ENCODE results near the gene LACC1.

LACC1 gene

DNA sequence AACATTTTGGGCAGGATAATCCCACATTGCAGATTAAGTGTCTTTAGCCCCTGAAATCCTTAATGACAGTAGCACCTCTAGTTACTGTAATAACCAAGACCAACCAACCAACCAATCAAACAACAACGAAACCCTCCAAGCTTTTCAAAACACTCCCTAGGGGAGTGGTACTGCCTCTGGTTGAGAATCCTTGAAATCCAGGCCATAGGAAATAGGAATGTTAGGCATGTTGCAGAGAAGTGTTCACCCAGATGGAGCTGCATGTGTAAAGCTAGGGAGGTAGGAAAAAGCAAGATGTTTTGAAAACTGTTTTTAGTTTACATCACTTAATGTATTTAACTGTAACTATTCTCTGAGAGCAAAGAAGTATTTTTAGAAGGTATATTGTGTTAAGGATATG lies 4.5 kb downstream of the LACC1 start:
- DNase-seq (ENCODE audit: low spot score): no peak

DNA sequence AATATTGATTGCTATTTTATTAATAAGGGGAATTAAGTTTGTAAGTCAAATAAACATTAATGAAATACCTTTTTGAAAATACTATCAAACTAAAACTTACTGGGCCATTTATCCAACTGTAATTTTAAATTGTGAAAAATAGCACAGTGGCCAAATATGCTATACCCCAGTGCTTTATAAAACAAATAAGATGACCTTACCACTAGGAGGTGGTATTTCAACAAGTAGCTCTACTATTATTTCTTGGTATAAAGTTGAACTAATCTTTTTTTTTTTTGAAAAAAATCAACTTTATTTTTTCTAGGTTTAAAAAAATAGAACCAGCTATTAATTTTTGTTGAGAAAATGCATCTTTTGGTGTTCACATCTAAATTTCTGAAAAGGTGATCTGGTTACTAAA lies 14.7 kb downstream of the LACC1 start:
- DNase-seq (ENCODE audit: low spot score): no peak

- DNase-seq (ENCODE audit: low spot score): no peak
Observed at GRCh38 chr13:43895940-43896339, 16.2 kb downstream of the LACC1 start.

GRCh38 chr13:43905435-43906031 lies 25.8 kb downstream of the LACC1 start:
- peak; percentile 50 for DNase-seq (ENCODE audit: low spot score)

GRCh38 chr13:43908156-43909126 lies 28.7 kb downstream of the LACC1 start:
- peak; percentile 28 for DNase-seq (ENCODE audit: low spot score)

DNA sequence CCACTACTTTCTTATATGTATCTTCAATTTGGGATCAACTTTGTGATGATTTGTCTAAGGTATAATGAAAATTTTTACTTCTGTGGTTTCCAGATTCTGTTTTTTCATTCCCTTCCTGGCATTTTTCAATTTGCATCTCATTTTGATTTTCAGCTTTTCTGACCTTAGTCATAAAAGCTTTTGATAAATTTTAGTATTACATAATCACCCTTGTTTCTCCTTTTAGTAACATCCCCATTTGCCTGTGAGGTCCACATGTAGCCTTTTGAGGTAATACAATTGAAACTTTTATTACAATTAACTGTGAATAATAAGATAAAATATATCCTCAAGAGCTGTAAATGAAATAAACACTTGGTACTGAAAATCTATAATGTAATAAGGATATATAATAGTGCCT lies 31.2 kb downstream of the LACC1 start:
- DNase-seq (ENCODE audit: low spot score): no peak

GRCh38 chr13:43911278-43911677 lies 31.6 kb downstream of the LACC1 start:
- DNase-seq (ENCODE audit: low spot score): no peak

- DNase-seq (ENCODE audit: low spot score): no peak
Observed at GRCh38 chr13:43911871-43912270, 32.2 kb downstream of the LACC1 start.

GRCh38 chr13:43915451-43915850 lies 35.7 kb downstream of the LACC1 start:
- DNase-seq (ENCODE audit: low spot score): peak; percentile 55

- no peak for DNase-seq (ENCODE audit: low spot score)
Observed at GRCh38 chr13:43916828-43917227, 37.1 kb downstream of the LACC1 start.

DNA sequence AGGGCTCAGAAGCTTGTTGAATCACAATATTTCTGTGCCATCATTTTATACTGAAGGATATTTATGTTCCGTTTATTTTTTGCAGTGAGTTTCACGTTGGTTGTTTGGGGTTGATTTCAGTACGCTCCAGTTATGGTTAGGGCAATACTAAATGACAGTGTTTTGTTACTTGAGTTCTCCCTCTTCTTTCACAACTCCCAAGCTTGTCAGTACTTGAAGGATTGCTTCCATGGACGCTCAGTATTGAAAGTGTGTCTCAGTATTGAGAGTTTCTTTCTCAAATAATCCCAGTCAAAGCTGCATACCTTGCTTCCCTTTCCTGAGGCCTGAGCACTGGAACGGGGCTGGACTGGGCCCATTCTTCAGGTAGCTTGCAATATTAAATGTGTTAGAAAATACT lies 38.9 kb downstream of the LACC1 start:
- DNase-seq (ENCODE audit: low spot score): no peak

DNA sequence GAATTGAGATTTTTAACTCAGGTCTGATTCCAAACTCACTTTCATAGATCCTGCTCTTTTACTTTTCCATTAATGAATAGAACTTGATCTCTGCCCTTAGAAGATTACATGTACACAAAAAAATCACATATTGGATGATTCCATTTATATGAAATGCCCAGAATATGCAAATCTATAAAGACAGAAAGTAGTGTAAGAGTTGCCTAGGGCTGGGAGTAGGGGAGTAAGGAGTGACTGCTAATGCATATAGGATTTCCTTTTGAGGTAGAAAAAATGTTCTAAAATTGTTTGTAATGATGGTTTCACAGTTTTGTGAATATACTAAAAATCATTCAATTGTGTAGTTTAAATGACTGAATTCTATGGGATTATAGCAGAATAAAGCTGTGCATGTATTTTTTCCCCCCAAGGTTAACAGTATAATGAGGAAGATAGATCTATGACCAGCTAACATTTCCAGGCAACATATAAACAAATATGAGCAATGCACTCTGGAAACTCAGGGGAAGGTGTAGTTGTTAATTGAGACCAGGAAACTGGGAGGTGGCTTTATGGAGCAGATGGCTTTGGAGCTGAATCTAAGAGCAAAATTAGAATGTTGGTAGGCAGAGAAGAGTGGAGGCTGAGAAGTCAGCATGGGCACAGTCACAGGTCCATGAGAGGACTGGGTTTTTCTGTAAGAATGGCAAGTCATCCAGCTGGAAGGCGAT lies 41.4 kb downstream of the LACC1 start:
- DNase-seq (ENCODE audit: low spot score): no peak

DNA sequence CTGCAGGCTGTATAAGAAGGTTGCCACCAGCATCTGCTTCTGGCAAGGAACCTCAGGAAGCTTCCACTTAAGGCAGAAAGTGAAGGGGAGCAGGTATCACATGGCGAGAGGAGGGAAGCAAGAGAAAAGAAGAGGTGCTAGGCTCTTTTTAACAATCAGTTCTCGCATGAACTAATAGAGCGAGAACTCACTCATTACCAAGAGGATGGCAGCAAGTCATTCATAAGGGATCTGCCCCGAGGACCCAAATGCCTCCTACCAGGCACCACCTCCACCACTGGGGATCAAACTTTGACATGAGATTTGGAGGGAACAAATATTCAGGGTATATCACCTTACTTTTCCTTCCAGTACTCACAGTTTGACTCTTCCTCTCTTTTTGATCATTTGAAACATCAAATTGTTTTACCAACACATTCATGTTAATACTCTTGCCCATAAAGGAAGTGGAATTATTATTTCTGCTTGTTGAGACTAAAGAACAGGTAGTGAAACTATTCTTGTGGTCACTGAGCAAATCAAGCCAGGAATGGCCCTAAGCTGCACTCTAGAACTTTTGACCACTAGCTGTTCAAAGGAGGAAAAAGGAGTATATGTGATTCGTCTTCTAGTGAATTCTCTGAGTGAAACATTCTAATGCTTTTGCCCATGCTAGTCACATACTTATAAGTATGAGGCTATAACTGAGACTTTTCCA lies 45.0 kb downstream of the LACC1 start:
- no peak for DNase-seq (ENCODE audit: low spot score)

GRCh38 chr13:43929947-43930346 lies 50.2 kb downstream of the LACC1 start:
- DNase-seq (ENCODE audit: low spot score): no peak

DNA sequence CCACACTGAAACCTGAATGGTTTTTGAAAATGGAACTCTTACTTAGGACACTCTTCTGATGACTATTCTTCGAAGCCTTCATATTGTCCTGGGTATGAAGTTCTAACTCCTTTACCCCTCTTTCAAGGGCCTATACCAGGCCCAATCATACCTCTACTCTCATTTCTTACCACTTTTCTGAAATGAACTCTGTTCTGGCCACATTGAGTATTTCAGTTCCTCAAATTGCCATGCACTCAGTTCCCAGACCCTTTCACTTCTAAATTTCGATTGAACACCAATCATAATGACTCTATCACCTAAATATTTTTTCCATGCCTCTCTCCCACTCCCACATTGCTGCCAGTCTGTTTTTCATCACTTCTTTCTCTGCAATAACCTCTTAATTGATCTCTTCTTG lies 53.7 kb downstream of the LACC1 start:
- no peak for DNase-seq (ENCODE audit: low spot score)

DNA sequence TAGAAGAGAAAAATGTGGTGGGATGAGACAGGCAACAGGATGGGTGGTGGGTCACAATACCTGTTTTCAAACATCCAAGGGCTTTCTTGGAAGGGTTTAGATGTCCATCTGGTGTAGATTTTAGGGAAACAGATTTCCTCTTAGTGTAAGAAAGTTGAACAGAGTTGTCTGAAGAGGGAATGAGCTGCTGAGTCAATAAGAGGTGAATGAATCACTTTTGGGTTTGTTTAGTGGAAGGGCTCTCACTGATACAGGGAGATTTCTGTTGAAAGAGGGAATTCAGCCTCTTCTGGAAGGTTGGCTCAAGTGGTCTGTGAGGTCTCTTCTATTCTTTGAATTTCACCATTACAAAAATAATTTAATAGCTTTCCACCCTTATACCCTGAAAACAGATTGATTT lies 54.6 kb downstream of the LACC1 start:
- peak; percentile 20 for DNase-seq (ENCODE audit: low spot score)

- peak; percentile 66 for DNase-seq (ENCODE audit: low spot score)
Observed at GRCh38 chr13:43935878-43936277, 56.2 kb downstream of the LACC1 start.

- DNase-seq (ENCODE audit: low spot score): peak; percentile 6
Observed at GRCh38 chr13:43936647-43937046, 56.9 kb downstream of the LACC1 start.

- no peak for DNase-seq (ENCODE audit: low spot score)
Observed at GRCh38 chr13:43937839-43938238, 58.1 kb downstream of the LACC1 start.

DNA sequence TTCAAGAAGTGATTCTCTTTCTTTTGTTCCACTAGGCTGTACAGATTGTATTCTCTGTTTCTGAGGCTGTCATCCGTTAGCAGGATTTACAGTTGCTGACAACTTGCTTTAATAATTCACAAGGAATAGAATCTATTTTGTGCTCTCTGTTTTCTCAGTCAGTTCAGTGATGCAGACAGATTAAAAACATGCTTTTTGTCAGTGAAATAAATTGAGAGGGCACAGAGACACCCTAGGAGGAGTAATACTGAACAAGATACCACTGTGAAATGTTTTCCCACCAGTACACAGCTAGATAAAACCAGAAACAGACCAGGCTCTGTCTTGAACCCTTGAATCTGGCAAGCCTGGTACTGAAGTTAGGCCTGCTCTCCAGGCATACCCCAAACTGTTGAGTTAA lies 58.7 kb downstream of the LACC1 start:
- no peak for DNase-seq (ENCODE audit: low spot score)

DNA sequence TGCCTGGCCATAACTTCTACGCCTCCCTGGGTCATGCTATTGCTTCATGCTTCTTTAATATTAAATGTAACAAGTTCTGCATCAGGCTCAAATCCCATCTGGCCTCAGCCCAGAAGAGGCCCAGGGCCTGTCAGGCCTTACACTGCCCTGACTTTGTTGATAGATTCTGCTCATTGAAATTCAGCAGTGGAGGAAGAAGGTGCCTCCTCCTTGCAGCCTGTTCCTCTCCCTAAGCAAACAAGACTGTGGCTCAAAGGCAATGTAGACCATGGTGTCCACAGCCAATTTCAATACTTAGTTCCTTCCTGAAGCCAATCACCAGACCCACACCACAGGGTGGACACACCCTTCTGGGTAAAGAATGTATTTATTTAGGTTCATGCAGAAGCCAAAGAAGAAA lies 59.4 kb downstream of the LACC1 start:
- DNase-seq (ENCODE audit: low spot score): no peak

DNA sequence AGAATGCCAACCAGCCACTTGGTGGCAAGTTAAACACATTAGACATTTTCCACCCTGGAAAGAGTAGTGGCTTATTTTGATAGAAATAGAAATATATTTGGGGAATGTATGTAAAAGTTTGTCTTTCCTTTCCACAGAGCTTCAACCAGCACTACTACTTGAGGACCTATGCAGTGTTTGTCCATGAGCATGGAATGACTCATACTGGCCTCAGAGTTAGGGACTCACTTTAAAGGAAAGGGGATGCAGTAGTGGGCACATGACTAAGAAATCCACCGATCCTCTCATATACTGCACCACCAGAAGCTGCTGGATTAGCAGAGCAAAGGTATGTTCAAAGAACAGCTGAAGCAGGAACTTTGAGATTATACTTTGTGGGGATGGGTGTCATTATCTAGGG lies 62.6 kb downstream of the LACC1 start:
- DNase-seq (ENCODE audit: low spot score): no peak

Data from AG08395 (cell line).